GM10266 (cell line): ENCODE measurements around the gene TMEM220.
"Not testable (repeated sequence)": the region's sequence is repeated elsewhere in the genome, so short reads cannot be mapped to it uniquely, and the experiment has no call there.

Source experiments
- DNase-seq: peaks from one replicate; pipeline ENCODE4 v3.0.0; 2012; ENCODE audit errors: extremely low spot score
- CTCF ChIP-seq: IDR thresholded peaks from 2 replicates; pipeline ENCODE4 v1.5.1; 2012; ENCODE audit warnings: mild to moderate bottlenecking, low read depth; ENCODE audit not compliant: control insufficient read depth, insufficient read depth; ENCODE audit errors: missing control alignments

The TMEM220 gene

GRCh38 chr17:10713318-10713717 lies 16.5 kb downstream of the TMEM220 start:
- no peak for TF ChIP-seq CTCF

GRCh38 chr17:10705727-10706126 lies 24.1 kb downstream of the TMEM220 start:
- TF ChIP-seq CTCF, result no peak
- no peak for DNase-seq

More at GRCh38 chr17:10713318-10713717, 16.5 kb downstream of the TMEM220 start:
- no peak for DNase-seq

- no peak for DNase-seq
- TF ChIP-seq CTCF, result no peak
Observed at GRCh38 chr17:10702574-10702973, 27.2 kb downstream of the TMEM220 start.

- no peak for DNase-seq
- TF ChIP-seq CTCF, result no peak
Observed at GRCh38 chr17:10699856-10700255, 30.0 kb downstream of the TMEM220 start.

GRCh38 chr17:10698096-10698818 lies 31.6 kb downstream of the TMEM220 start:
- no peak for TF ChIP-seq CTCF
- peak; percentile 20 for DNase-seq

- DNase-seq, result peak; percentile 92
- peak; percentile 49 for TF ChIP-seq CTCF
Observed at GRCh38 chr17:10697092-10698081, 32.4 kb downstream of the TMEM220 start, which contains the start of the genes ADPRM and SCO1. ADPRM (plus strand) TSS chr17:10697594; CDS start chr17:10704927, 7,333 bp downstream. SCO1 (minus strand) TSS chr17:10697533; CDS start chr17:10697507, 26 bp downstream.

GRCh38 chr17:10695875-10696407 lies 33.9 kb downstream of the TMEM220 start:
- not testable (repeated sequence) for DNase-seq
